B cell (primary cell): ENCODE results near the gene ARHGEF10L. TPM values are rescaled to one million over a fixed set of nuclear protein-coding genes. Genes with fewer than 3 reads are reported as not detected.

ENCODE experiments used
- ATAC-seq: fragments of 200-7000 bp; cut with Tn5 transposase; one replicate; pipeline ENCODE4 v1.10.0; 2021; ENCODE audit warnings: low read depth, mild to moderate bottlenecking, moderate number of reproducible peaks, moderate library complexity
- CTCF ChIA-PET: fragments of 350-600 bp; sonication (Branson Sonifier 250); formaldehyde crosslinking; loops from one replicate; lab custom pipeline; 2021; ENCODE audit warnings: antibody characterized with exemption, inconsistent platforms; lab: Charles Lee
- POLR2A ChIA-PET: fragments of 350-600 bp; sonication (Branson Sonifier 250); formaldehyde crosslinking; loops from one replicate; lab custom pipeline; 2021; ENCODE audit warnings: antibody characterized with exemption; lab: Charles Lee
- DNase-seq: peaks from one replicate; pipeline ENCODE4 v3.0.0; 2013
- H2AFZ ChIP-seq: 2 replicates; pipeline ENCODE4 v1.6.1; 2012; ENCODE audit warnings: mild to moderate bottlenecking, low read depth, low read length; ENCODE audit not compliant: insufficient read depth, poor library complexity, severe bottlenecking
- H3K27ac ChIP-seq, 2 donors: 1 replicate in 1 of 2; 2 replicates in 1 of 2; pipeline ENCODE4 v1.5.1; 2012 to 2013; ENCODE audit warnings: low read length in 2 of 2, mild to moderate bottlenecking in 2 of 2, moderate library complexity in 1 of 2
- H3K27me3 ChIP-seq, 4 experiments: fragments of 200-600 bp in 1 of 4; sonication (generic) in 1 of 4; replicated peaks in 1 of 4; 1 replicate in 2 of 4; 2 replicates in 2 of 4; pipeline versions ENCODE4 v1.6.1 to v1.7.0; 2013 to 2016; ENCODE audit warnings: low read length in 3 of 4, mild to moderate bottlenecking in 2 of 4, mixed read lengths in 1 of 4, moderate library complexity in 1 of 4; ENCODE audit not compliant: insufficient read depth in 4 of 4, control insufficient read depth in 3 of 4; ENCODE audit errors: control extremely low read depth in 1 of 4
- H3K36me3 ChIP-seq, 2 experiments: replicated peaks in 1 of 2; 1 replicate in 1 of 2; 2 replicates in 1 of 2; pipeline versions ENCODE4 v1.6.1 to v1.7.1; 2013; ENCODE audit warnings: low read length in 1 of 2; ENCODE audit not compliant: insufficient read depth in 2 of 2, control insufficient read depth in 1 of 2; ENCODE audit errors: control extremely low read depth in 1 of 2, extremely low read depth in 1 of 2
- H3K4me1 ChIP-seq, 2 donors: fragments of 200-600 bp in 1 of 2; sonication (generic) in 1 of 2; 1 replicate in 1 of 2; 2 replicates in 1 of 2; pipeline versions ENCODE4 v1.5.1 to v1.6.1; 2013 to 2017; ENCODE audit warnings: low read length in 2 of 2; ENCODE audit not compliant: control insufficient read depth in 2 of 2, insufficient read depth in 2 of 2
- H3K4me2 ChIP-seq: replicated peaks from 2 replicates; pipeline ENCODE3; 2012; ENCODE audit warnings: mild to moderate bottlenecking, low read depth, low read length; ENCODE audit not compliant: poor library complexity, severe bottlenecking
- H3K4me3 ChIP-seq, 5 experiments: fragments of 200-600 bp in 1 of 5; sonication (generic) in 1 of 5; 1 replicate in 3 of 5; 2 replicates in 2 of 5; pipeline versions ENCODE4 v1.5.1 to v1.7.0; 2011 to 2016; ENCODE audit warnings: low read length in 4 of 5, mild to moderate bottlenecking in 4 of 5, low read depth in 2 of 5, control low read depth in 1 of 5, moderate library complexity in 1 of 5; ENCODE audit not compliant: insufficient read depth in 1 of 5; ENCODE audit errors: control extremely low read depth in 1 of 5, extremely low read depth in 1 of 5
- H3K79me2 ChIP-seq: fragments of 200-600 bp; sonication (generic); one replicate; pipeline ENCODE4 v1.6.0; 2016; ENCODE audit warnings: low read length; ENCODE audit not compliant: control insufficient read depth, insufficient read depth
- H3K9ac ChIP-seq: fragments of 200-600 bp; sonication (generic); 2 replicates; pipeline ENCODE4 v1.6.1; 2017; ENCODE audit warnings: mild to moderate bottlenecking, low read length, moderate library complexity
- H3K9me3 ChIP-seq, 3 donors: one replicate each; pipeline versions ENCODE4 v1.6.1 to v1.7.1; 2013; ENCODE audit warnings: low read length in 2 of 3; ENCODE audit not compliant: control insufficient read depth in 2 of 3, insufficient read depth in 1 of 3; ENCODE audit errors: control extremely low read depth in 1 of 3
- H4K20me1 ChIP-seq: 2 replicates; pipeline ENCODE4 v1.6.0; 2012; ENCODE audit warnings: mild to moderate bottlenecking, low read length; ENCODE audit not compliant: insufficient read depth, control insufficient read depth, poor library complexity, severe bottlenecking
- H3K27ac Mint-ChIP-seq: one replicate; pipeline ENCODE4 v1.8.0; 2021; ENCODE audit warnings: mixed read lengths
- H3K27me3 Mint-ChIP-seq: one replicate; pipeline ENCODE4 v1.8.0; 2021; ENCODE audit warnings: mixed read lengths
- H3K4me1 Mint-ChIP-seq: one replicate; pipeline ENCODE4 v1.8.0; 2021; ENCODE audit warnings: mixed read lengths
- H3K4me3 Mint-ChIP-seq: one replicate; pipeline ENCODE4 v1.8.0; 2021; ENCODE audit warnings: mixed read lengths
- H3K9me3 Mint-ChIP-seq: one replicate; pipeline ENCODE4 v1.8.0; 2022; ENCODE audit warnings: mixed read lengths; ENCODE audit not compliant: insufficient read depth
- EZH2 ChIP-seq: IDR thresholded peaks from 2 replicates; pipeline ENCODE4 v1.6.1; 2012; ENCODE audit warnings: borderline replicate concordance, low read depth, mild to moderate bottlenecking, moderate library complexity, low read length; ENCODE audit not compliant: insufficient read depth, poor library complexity, severe bottlenecking
- WGBS: methylation state at CpG from one replicate; pipeline ENCODE4 v1.1.5; 2013; ENCODE audit warnings: missing lambda C conversion rate; ENCODE audit not compliant: insufficient coverage; 5-methylcytosine and 5-hydroxymethylcytosine counted together
- intact Hi-C: fragments of 100-400 bp; cut with micrococcal nuclease; formaldehyde crosslinking; loops from one replicate; pipeline ENCODE4 v1.10.0; 2022
- polyA plus RNA-seq: library from polyadenylated mRNA; depleted of rRNA; stranded (reverse); fragments of >200 nt; gene quantifications from 2 replicates; pipeline ENCODE4 v1.2.3, GENCODE V29; 2012
- total RNA-seq, 2 donors: library from RNA; stranded (reverse); fragments of 120-200 nt in 1 of 2; gene quantifications; 1 replicate in 1 of 2; 2 replicates in 1 of 2; pipeline versions ENCODE4 v1.2.3 to v1.2.4, GENCODE V29; 2013 to 2022
- TF ChIP-seq, protein P1 (sequence below): fragments of 200-600 bp; IDR thresholded peaks from one replicate; pipeline ENCODE4 v1.8.0; 2022; ENCODE audit warnings: antibody characterized with exemption, mild to moderate bottlenecking

ARHGEF10L gene
- total and polyA plus RNA-seq, 2 donors (not counting 1 experiment from before 2014, with no cell fraction given) = 2.0 to 4.9 TPM

DNA sequence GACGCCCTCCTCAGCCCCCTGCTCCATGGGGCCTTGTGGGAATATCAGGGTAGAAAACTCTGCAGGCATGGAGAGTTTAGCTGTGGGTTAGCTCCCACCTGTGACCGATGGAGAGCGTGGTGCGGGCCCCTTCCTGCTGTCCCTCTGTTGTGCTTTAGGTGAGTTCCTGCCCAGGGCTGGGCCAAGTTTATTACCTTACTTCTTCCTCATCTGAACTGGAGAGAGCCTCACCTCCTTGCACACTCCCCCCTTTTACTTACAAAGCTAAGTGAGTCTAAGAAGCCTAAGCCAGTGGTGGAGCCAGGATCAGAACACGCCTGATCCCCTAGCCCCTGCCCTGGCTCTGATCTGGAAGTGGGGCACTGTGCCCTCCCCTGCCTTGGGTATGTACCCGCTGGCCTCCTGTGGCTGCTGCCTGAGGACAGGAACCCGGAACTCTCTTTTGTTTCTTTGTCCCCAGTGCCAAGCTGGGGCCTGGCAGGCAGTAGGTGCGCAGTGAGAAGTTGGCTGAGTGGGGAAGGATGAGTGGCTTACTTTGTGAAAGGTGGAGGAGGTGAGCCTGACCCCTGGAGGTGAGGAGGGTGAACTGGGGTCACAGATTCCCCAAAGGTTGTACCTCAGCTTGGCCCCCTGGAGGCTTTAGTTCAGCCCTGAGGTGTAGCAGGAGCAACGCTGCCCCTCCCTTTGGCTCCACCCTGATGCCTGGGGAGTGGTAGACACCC lies 32.9 kb downstream of the ARHGEF10L start:
- peaks cover 22% of the 10 kb centered on the region for H3K27me3 Mint-ChIP-seq
- DNase-seq (peak; percentile 35), ATAC-seq (no peak)
- no peaks in the 10 kb centered on the region for H3K9me3 Mint-ChIP-seq
- Histone ChIP-seq H3K27me3 (peaks cover 0 to 2% (median 0%) of the 10 kb centered on the region in 4 experiments), H3K4me3 (no peak overlapping the region), H3K9ac (no peak overlapping the region), H3K4me1 (no peaks in the 10 kb centered on the region), H4K20me1 (no peaks in the 10 kb centered on the region), H3K4me2 (no peak overlapping the region), H3K36me3 (no peaks in the 10 kb centered on the region), H3K79me2 (no peaks in the 10 kb centered on the region), H2AFZ (no peak overlapping the region), H3K27ac (no peak overlapping the region), H3K9me3 (no peaks in the 10 kb centered on the region)
- no peak overlapping the region for H3K4me3 Mint-ChIP-seq
- WGBS = 88% methylated on average over 9 of the region's 9 CpGs
- TF ChIP-seq EZH2 = no peak
- TF ChIP-seq, protein P1, sequence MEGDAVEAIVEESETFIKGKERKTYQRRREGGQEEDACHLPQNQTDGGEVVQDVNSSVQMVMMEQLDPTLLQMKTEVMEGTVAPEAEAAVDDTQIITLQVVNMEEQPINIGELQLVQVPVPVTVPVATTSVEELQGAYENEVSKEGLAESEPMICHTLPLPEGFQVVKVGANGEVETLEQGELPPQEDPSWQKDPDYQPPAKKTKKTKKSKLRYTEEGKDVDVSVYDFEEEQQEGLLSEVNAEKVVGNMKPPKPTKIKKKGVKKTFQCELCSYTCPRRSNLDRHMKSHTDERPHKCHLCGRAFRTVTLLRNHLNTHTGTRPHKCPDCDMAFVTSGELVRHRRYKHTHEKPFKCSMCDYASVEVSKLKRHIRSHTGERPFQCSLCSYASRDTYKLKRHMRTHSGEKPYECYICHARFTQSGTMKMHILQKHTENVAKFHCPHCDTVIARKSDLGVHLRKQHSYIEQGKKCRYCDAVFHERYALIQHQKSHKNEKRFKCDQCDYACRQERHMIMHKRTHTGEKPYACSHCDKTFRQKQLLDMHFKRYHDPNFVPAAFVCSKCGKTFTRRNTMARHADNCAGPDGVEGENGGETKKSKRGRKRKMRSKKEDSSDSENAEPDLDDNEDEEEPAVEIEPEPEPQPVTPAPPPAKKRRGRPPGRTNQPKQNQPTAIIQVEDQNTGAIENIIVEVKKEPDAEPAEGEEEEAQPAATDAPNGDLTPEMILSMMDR = peak; percentile 20
- ChIA-PET CTCF (interaction anchor here (0.7 to 1.3 kb wide), 6 partner anchors 9 to 136 kb away, joined by 3 to 5 read pairs (median 3); no protein-coding TSS in a partner anchor), POLR2A (no interaction called here)
- intact Hi-C loops = loop anchor here (1.0 to 2.0 kb wide), 2 partner anchors 70 to 78 kb away; no protein-coding TSS in a partner anchor
- no peak overlapping the region for H3K27ac Mint-ChIP-seq
- H3K4me1 Mint-ChIP-seq = no peaks in the 10 kb centered on the region

DNA sequence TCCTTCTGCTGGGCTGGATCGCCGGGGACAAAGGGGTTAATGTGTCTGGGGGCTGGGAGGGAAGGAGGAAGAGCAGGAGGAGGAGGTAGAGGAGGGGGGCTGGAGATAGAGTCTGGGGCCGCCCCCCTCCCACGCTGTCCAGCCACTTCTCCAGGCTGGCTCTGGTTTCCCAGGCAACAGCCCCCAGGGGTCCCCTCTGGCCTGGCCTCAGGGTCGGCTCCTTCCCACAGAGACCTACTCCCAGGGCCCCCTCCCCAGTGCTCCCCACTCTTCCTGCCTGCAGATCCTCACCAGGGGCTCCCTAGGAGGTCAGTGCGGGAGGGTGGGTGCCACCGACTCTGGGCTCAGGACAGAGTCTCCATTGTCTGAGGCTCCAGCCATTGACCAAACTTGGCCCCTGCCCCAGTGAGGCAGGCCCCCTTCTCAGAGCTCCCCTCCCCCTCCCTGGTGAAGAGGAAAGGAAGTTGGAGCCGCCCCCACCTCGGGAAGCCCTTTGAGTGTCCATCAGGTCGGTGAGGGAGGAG lies 34.1 kb downstream of the ARHGEF10L start:
- no peak overlapping the region for H2AFZ ChIP-seq
- Mint-ChIP-seq H3K4me3 (no peak overlapping the region), H3K4me1 (no peaks in the 10 kb centered on the region), H3K9me3 (no peaks in the 10 kb centered on the region), H3K27me3 (peaks cover 26% of the 10 kb centered on the region), H3K27ac (no peak overlapping the region)
- no peaks in the 10 kb centered on the region for H3K36me3 ChIP-seq
- H3K9ac ChIP-seq = no peak overlapping the region
- ATAC-seq = no peak
- DNase-seq = no peak
- ChIA-PET POLR2A (no interaction called here), CTCF (interaction anchor here (1.4 kb wide), 1 partner anchor 71 kb away, joined by 7 read pairs; no protein-coding TSS in a partner anchor)
- intact Hi-C loops = loop anchor here (2.0 kb wide), 1 partner anchor 79 kb away; no protein-coding TSS in a partner anchor
- H3K4me2 ChIP-seq = no peak overlapping the region
- H3K4me3 ChIP-seq = no peak overlapping the region
- TF ChIP-seq, protein P1 = no peak
- no peak for TF ChIP-seq EZH2
- no peaks in the 10 kb centered on the region for H3K79me2 ChIP-seq
- no peaks in the 10 kb centered on the region for H4K20me1 ChIP-seq
- peaks cover 0 to 2% (median 0%) of the 10 kb centered on the region in 4 experiments for H3K27me3 ChIP-seq
- WGBS = 79% methylated on average over 7 of the region's 10 CpGs
- no peak overlapping the region for H3K27ac ChIP-seq
- no peaks in the 10 kb centered on the region for H3K4me1 ChIP-seq
- H3K9me3 ChIP-seq = no peaks in the 10 kb centered on the region
